GM12874 (cell line): ENCODE results near the gene OR8B4.

Experiments
- TF ChIP-seq, protein P1 (sequence below): IDR thresholded peaks from 2 replicates; pipeline ENCODE4 v1.5.1; 2011; ENCODE audit warnings: low read depth, mild to moderate bottlenecking, control low read depth, low read length, moderate library complexity; ENCODE audit not compliant: insufficient read depth

Gene OR8B4

DNA sequence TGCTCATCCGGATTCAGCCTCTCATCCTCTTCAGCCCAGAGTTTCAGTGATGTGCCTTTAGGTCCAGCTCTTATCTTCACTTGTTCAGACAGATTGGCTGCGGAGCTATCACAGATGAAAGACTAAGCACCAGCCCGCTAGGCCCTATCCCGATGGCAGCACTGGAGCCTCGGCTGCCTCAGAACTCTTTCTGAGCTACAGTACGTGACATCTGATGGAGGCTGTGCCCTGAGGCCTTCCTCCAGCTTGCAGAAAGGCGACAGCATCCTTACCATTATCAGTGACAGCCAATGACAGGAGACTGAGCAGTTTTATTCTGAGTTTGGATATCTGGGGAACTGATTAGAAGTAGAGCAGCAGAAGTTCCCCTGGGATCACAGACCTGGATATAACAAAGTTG, 16.8 kb upstream of the OR8B4 start:
- TF ChIP-seq, protein P1, sequence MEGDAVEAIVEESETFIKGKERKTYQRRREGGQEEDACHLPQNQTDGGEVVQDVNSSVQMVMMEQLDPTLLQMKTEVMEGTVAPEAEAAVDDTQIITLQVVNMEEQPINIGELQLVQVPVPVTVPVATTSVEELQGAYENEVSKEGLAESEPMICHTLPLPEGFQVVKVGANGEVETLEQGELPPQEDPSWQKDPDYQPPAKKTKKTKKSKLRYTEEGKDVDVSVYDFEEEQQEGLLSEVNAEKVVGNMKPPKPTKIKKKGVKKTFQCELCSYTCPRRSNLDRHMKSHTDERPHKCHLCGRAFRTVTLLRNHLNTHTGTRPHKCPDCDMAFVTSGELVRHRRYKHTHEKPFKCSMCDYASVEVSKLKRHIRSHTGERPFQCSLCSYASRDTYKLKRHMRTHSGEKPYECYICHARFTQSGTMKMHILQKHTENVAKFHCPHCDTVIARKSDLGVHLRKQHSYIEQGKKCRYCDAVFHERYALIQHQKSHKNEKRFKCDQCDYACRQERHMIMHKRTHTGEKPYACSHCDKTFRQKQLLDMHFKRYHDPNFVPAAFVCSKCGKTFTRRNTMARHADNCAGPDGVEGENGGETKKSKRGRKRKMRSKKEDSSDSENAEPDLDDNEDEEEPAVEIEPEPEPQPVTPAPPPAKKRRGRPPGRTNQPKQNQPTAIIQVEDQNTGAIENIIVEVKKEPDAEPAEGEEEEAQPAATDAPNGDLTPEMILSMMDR: no peak

DNA sequence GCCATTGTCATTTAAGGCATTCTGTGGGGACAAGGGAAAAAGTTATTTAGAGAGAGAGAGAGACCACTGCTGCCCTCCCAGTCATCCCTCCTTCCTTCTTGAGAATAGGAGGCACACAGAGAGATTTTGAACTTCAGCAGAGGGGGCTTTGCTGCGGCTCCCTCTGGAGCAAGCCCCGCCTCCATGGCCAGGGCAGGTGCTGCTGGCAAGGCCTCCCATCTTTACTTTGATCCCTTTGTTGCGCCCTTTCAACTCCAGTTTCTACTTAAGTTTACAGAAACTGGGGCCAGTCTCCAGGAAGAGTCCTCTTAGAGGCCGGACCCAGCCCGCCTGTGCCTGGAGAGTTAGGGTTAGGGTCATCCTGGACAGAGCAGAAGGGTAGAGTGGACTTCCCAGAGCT, 16.4 kb upstream of the OR8B4 start:
- TF ChIP-seq, protein P1: no peak

DNA sequence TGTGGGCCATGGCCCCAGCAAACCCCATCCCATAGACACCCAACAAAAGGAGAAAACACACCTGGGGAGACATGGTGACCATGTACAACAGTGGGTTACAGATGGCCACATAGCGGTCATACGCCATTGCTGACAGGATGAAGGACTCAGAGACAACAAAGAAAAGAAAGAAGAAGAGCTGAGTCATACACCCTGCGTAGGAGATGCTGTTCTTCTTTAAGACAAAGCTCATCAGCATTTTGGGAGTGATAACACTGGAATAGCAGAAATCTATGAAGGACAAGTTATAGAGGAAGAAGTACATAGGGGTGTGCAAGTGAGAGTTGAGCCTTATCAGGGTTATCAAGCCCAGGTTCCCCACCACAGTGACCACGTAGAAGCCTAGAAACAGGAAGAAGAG, 15.9 kb upstream of the OR8B4 start:
- TF ChIP-seq, protein P1: no peak

DNA sequence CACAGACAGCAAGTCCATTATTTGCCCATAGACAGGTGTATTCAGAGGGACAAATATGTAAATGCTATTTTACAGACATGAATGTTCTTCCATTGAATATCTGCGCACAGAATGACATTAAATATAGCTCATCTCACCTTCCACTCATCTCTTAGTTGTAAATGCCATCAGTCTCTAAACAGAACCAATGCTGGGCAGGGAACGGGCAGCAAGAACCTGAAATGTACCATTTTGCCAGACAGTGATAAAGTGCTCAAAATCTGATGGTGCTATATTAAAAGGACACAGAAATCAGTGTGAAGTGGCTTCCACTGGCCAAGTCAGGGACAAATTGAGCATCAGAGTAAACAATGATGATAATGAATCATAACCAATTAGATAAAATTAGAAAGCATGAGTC, 10.0 kb upstream of the OR8B4 start:
- TF ChIP-seq, protein P1: no peak

DNA sequence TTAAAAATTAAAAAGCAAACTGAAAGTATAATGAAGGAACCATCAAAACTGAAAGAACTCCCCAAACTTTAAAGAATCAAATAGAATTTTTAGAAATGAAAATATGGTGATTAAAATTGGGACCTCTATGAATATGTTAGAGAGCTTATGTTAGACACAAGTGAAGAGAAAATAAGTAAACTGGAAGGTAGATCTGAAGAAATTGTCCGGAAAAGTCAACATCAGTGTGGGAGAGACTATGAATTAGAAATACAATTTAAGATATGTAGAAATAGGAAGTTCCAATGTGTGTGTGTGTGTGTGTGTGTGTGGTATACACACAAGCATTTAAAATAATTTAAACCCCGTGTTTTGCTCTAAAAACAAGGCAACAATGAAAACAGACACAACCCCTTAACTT, 4.9 kb upstream of the OR8B4 start:
- TF ChIP-seq, protein P1: no peak

DNA sequence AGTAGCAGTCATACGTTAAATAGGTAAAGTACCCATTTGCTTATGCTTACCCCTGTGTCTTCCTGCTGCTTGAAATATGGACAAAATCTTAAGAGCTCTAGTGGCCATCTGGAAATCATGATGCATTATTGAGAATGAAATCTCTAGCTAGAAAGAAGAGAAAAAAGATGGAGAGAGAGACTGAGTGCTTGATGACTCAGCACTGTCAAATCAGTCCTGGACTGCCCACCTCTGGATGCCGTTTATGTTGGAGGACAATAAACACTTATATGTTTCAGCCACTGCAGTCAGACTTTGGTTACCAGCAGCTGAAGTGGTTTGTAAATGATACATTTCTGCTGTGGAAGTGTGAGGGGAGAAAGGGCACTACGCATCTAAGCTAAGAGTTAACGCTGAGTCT, 3.6 kb downstream of the OR8B4 start:
- TF ChIP-seq, protein P1: no peak

DNA sequence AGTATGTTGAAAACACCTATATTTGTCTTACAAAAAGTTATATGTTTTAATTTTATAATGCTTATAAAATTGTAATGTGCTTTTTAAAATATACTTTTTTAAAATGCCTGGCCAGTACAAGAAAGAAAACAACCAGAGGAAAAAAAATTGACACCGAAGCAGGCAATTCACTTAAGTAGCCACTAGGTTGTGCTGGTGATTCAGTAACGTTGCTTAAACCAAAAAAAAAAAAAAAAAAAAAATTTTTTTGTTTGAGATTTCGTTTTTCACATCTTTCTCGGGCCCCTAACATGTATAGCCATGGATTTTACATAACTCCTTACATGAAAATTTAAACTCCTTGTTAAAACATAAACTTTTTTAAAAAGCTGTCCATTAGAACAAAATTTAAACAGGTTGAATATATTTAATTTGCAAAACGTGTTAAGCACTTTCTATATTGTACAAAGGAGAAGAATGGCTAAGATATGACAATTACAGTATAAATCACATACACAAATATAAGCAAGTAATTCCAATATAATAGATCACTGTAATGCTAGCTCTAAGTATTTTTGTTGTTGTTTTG, 9.2 kb downstream of the OR8B4 start:
- TF ChIP-seq, protein P1: peak; percentile 44; the same call in 1 of the 2 replicates
